Effector memory CD8-positive, alpha-beta T cell (primary cell): ENCODE measurements around the gene ATP10B.

Experiments used
- ATAC-seq: fragments of 150-1000 bp; cut with Tn5 transposase; replicated peaks from 2 replicates; pipeline ENCODE4 v1.10.0; 2021; ENCODE audit warnings: mild to moderate bottlenecking, moderate library complexity
- DNase-seq, 3 experiments: peaks; one replicate each; pipeline ENCODE4 v3.0.0; 2021
- H3K27ac Mint-ChIP-seq, 2 donors: one replicate each; pipeline ENCODE4 v1.8.0; 2022; ENCODE audit warnings: mild to moderate bottlenecking in 2 of 2, mixed read lengths in 2 of 2, moderate library complexity in 2 of 2
- H3K27me3 Mint-ChIP-seq, 2 donors: one replicate each; pipeline ENCODE4 v1.8.0; 2022; ENCODE audit warnings: mixed read lengths in 2 of 2
- H3K36me3 Mint-ChIP-seq: one replicate; pipeline ENCODE4 v1.8.0; 2022; ENCODE audit warnings: mild to moderate bottlenecking, moderate library complexity, mixed read lengths; ENCODE audit not compliant: insufficient read depth
- H3K4me1 Mint-ChIP-seq, 2 donors: one replicate each; pipeline ENCODE4 v1.8.0; 2022; ENCODE audit warnings: low read depth in 2 of 2, mixed read lengths in 2 of 2
- H3K4me3 Mint-ChIP-seq, 2 donors: one replicate each; pipeline ENCODE4 v1.8.0; 2022; ENCODE audit warnings: mild to moderate bottlenecking in 2 of 2, mixed read lengths in 2 of 2, moderate library complexity in 2 of 2
- H3K9me3 Mint-ChIP-seq, 2 donors: one replicate each; pipeline ENCODE4 v1.8.0; 2022; ENCODE audit warnings: mixed read lengths in 2 of 2

Gene ATP10B

DNA sequence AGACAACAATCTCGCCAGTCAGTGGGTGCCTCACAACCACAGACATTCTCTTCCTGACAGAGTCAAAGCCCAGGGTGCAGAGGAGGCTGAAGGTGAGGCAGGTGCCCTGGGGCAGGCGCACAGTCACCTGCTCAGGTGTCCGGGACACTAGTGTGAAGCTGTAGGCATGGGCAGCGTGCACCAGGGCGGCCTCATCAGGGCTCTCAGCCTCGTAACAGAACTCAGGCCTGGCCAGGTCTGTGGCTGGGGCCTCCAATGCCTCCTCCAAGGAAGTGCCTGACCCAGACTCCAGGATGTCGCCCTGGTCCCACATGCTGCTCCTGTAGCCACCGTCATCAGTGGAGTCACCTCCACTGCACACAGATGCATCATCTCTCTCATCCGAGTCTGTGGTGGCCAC is 231.6 kb downstream of the ATP10B start:
- ATAC-seq (no peak), DNase-seq (no peak)
- Mint-ChIP-seq H3K36me3 (peaks cover 4% of the 10 kb centered on the region), H3K27ac (no peak overlapping the region), H3K27me3 (peaks cover 7 to 32% of the 10 kb centered on the region in 2 donors), H3K4me3 (no peak overlapping the region), H3K4me1 (no peaks in the 10 kb centered on the region), H3K9me3 (no peaks in the 10 kb centered on the region)

DNA sequence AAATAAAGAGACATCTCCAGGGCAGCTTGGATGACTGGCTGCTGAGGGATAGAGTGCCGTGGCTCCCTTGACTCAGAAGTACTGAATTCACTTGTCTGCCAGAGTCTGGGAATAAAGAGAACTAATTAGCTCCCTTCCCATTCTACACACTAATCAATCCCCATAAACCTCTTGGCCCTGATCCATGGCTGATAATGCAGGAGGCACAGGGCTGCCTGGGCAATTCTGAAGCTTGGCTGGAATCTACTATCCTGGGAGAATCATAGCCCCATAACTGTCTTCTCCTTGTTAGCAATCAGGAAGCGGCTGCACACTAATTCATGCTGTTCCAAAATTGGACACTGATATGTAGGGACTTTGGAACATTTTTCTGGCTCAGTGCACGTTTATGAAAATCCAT is 232.6 kb downstream of the ATP10B start:
- Mint-ChIP-seq H3K9me3 (no peaks in the 10 kb centered on the region), H3K4me1 (no peaks in the 10 kb centered on the region), H3K36me3 (peaks cover 4% of the 10 kb centered on the region), H3K4me3 (no peak overlapping the region), H3K27ac (no peak overlapping the region), H3K27me3 (peaks cover 7 to 25% of the 10 kb centered on the region in 2 donors)
- DNase-seq (no peak), ATAC-seq (no peak)

DNA sequence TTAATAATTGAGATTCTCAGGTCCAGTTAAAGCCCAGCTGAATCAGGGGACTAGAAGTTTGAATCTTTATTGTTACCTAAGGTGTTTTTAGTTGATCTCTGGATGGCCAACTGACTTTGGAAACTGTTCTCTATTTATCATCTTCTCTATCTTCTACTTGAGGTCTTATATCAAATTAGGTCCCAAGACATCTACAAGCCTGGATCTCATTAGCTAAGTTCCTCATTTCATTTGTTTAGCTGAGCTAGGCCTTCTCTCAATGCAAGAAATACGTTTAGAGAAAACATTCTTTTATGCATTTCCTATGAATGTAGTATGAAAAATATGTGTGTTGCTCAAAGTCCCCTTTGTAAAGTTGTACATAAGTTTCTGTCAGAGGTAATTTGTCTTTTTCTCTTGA is 233.7 kb downstream of the ATP10B start:
- ATAC-seq (no peak), DNase-seq (no peak)
- H3K9me3 Mint-ChIP-seq = no peaks in the 10 kb centered on the region
- no peaks in the 10 kb centered on the region for H3K4me1 Mint-ChIP-seq
- H3K4me3 Mint-ChIP-seq = no peak overlapping the region
- peaks cover 7 to 21% of the 10 kb centered on the region in 2 donors for H3K27me3 Mint-ChIP-seq
- no peak overlapping the region for H3K27ac Mint-ChIP-seq
- peaks cover 4% of the 10 kb centered on the region for H3K36me3 Mint-ChIP-seq

DNA sequence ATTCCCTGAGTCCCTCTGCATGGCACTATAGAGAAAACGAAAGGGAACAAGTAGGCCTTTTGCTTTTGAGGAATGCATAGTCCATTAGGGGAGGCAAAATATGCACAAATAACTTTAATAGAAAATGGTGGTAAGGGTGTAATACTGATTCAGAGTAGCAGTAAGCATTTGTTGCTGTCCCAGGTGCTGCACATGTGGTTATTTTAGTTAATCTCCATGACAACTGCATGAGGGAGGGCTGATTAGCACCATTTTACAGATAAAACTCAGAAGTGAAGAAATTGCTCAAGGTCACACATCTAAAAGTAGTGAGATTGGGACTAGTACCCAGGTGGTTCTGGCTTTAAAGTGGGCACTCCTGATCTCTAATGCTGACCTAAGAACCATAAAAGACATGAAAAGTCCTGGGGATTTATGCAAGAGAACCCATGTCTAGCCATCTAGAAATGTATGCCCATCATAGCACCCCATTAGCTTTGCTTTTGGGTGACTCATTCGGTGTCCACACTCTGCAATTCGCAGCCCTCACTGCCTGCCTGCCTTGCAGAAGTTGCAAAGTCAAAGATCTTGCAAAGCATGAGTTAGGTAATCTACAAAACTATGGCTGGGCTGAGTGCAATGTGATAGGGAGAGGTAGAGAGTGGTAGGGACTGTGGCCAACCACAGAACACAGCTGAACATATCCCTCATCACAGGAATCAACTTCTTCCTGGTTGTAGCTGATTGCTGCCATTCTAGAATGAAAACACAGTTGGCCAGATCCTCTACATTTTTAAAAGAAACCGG is 235.1 kb downstream of the ATP10B start:
- Mint-ChIP-seq H3K36me3 (peaks cover 4% of the 10 kb centered on the region), H3K27me3 (peaks cover 4 to 15% of the 10 kb centered on the region in 2 donors), H3K4me1 (no peaks in the 10 kb centered on the region), H3K27ac (no peak overlapping the region), H3K9me3 (no peaks in the 10 kb centered on the region), H3K4me3 (no peak overlapping the region)
- DNase-seq (no peak), ATAC-seq (no peak)

DNA sequence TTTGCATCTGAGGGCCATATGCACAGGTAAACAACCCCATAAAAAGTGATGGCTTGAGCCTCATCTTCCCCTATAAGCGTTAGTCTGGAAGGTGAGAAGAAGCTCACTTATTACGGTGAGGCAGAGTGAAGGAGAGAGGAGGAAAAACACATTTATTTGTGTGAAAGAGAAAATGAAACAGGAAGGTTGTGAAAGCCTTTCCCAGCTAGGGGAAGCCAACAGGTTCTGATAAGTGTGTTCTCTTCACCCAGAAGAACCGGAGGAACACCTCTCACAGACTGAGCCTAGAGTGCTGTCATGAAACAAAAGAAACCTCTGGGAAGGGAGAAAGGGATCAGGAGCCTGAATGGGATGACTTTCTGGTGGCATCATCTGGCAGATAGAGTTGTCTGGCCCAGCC is 237.9 kb downstream of the ATP10B start:
- ATAC-seq (no peak), DNase-seq (no peak)
- H3K27ac Mint-ChIP-seq = no peak overlapping the region
- H3K36me3 Mint-ChIP-seq = peaks cover 4% of the 10 kb centered on the region
- no peaks in the 10 kb centered on the region for H3K4me1 Mint-ChIP-seq
- H3K4me3 Mint-ChIP-seq = no peak overlapping the region
- H3K9me3 Mint-ChIP-seq = no peaks in the 10 kb centered on the region
- H3K27me3 Mint-ChIP-seq = peaks cover 7 to 11% of the 10 kb centered on the region in 2 donors

DNA sequence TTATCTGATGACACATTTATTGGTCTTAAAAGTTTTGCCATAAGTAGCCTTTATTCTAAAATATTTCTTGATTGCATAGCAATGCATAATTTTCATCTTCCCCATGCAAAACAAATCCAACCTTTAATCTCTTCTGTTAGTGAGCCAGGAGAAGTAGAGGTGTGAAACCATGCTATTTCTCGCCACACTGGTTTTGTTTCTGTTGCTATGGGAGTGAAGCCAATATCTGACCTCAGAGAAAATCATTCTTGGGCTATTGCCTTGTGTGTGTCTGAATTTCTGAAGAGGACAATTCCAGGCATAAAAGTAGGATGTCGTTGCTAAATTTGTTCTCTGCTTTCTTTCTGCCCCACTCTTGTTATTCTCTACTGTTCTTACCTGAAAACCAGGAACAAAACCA is 246.7 kb downstream of the ATP10B start:
- no peak overlapping the region for H3K27ac Mint-ChIP-seq
- DNase-seq = no peak
- no peak for ATAC-seq
- no peaks in the 10 kb centered on the region for H3K4me1 Mint-ChIP-seq
- no peaks in the 10 kb centered on the region for H3K9me3 Mint-ChIP-seq
- no peak overlapping the region for H3K4me3 Mint-ChIP-seq
- no peaks in the 10 kb centered on the region for H3K27me3 Mint-ChIP-seq
- H3K36me3 Mint-ChIP-seq = no peaks in the 10 kb centered on the region

DNA sequence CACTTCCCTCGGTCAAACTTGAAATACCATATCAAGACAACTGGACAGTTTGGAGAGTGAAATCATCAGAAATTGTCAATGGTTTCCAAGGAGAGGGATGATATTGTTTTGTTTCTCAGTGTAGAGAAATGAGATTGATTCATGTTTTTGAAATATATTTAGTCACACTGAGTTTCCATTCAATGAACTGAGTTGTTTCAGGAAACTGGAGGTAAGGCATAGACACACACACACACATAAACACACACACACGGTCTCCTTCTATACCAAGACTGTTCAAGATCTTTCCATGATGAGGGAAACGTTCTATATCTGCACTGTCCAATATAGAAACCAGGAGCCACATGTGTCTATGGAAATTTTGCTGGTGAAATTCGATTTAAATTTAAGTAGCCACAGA is 247.5 kb downstream of the ATP10B start:
- DNase-seq (no peak), ATAC-seq (no peak)
- Mint-ChIP-seq H3K4me1 (no peaks in the 10 kb centered on the region), H3K9me3 (no peaks in the 10 kb centered on the region), H3K27ac (no peak overlapping the region), H3K27me3 (no peaks in the 10 kb centered on the region), H3K36me3 (no peaks in the 10 kb centered on the region), H3K4me3 (no peak overlapping the region)

DNA sequence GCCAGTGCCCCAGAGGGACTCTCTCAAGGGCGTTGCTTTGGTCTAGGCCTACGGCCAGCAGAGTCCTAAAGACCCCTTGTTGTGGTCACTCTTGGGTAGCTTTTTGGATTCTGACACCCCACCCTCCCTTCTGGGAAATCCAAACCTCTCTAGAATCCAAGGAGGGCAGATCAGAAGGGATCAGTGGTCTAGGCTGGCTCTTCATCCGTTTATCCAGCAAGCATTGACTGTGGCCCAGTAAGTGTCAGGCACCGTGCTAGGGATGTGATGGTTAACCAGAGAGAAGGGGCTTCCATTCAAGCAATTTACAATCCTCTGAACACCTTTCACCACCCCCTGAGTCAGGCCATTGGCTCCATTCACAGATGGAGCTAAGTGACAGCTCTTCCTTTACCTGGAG is 249.3 kb downstream of the ATP10B start:
- H3K9me3 Mint-ChIP-seq = no peaks in the 10 kb centered on the region
- H3K36me3 Mint-ChIP-seq = no peaks in the 10 kb centered on the region
- no peak overlapping the region for H3K4me3 Mint-ChIP-seq
- H3K27me3 Mint-ChIP-seq = no peaks in the 10 kb centered on the region
- no peak overlapping the region for H3K27ac Mint-ChIP-seq
- ATAC-seq (no peak), DNase-seq (no peak)
- H3K4me1 Mint-ChIP-seq = no peaks in the 10 kb centered on the region

DNA sequence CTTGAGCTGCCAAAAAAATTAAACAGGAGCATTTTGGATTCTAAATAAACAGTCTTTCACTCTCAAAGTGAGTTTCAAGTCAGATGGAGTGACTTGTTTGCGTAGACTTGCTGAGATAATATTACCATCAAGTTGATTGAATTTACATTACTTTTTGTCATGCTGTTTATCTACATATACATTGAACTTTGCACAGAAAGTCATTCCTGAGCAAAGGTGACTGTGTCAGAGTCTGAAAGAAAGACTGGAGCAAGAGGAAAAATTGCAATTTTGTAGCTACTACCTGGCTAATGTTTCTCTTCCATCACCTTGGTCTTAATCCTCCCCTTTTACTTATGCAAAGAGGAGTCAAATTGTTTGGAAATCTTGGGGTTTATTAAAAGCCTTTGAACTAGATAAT is 251.0 kb downstream of the ATP10B start:
- Mint-ChIP-seq H3K36me3 (no peaks in the 10 kb centered on the region), H3K27me3 (no peaks in the 10 kb centered on the region), H3K9me3 (no peaks in the 10 kb centered on the region), H3K4me3 (no peak overlapping the region), H3K4me1 (no peaks in the 10 kb centered on the region), H3K27ac (no peak overlapping the region)
- no peak for ATAC-seq
- DNase-seq = no peak

DNA sequence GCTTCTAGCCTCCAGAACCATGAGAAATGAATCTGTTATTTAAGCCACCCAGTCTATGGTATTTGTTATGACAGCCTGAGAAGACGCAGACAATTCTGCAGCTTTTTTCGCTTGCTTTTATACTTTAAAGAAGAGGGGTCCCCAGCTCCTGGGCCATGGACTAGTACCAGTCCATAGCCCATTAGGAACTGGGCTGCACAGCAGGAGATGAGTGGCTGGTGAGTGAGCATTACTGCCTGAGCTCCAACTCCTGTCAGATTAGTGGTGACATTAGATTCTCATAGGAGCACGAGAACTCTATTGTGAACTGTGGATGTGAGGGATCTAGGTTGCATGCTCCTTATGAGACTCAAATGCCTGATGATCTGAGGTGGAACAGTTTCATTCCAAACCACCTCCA is 278.7 kb downstream of the ATP10B start:
- no peak overlapping the region for H3K4me3 Mint-ChIP-seq
- peaks cover 0 to 14% of the 10 kb centered on the region in 2 donors for H3K27me3 Mint-ChIP-seq
- no peak overlapping the region for H3K27ac Mint-ChIP-seq
- no peaks in the 10 kb centered on the region for H3K4me1 Mint-ChIP-seq
- no peak for DNase-seq
- no peaks in the 10 kb centered on the region for H3K36me3 Mint-ChIP-seq
- ATAC-seq = no peak
- H3K9me3 Mint-ChIP-seq = no peaks in the 10 kb centered on the region

DNA sequence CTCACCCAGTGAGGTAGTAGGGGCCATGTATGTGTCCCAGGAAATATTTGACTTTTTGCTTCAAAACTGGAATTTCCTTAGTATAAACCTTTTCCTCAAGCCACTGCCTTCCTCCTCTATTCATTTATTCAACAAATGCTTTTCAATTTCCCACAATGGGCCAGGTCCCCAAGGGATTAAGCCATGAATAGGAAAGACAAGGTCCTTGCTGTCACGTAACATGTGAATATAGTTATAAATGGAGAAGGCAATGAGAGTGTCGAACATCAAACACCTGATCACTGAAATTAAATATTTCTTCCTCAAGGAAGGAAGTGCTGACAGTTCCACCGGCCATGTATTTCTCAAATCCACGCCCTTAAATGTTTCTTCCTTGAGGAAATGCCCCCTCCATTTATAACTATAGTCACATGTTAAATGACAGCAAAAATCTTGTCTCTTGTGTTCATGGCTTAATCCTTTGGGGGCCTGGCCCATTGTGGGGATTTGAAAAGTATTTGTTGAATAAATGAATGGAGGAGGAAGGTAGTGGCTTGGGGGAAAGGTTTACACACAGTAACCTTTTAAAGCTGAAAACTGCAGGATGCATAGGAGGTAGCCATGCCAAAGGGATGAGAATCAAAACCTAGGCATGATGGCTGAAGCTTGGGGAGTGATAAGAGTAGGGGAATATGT is 284.8 kb downstream of the ATP10B start:
- DNase-seq (no peak), ATAC-seq (no peak)
- Mint-ChIP-seq H3K27me3 (no peaks in the 10 kb centered on the region), H3K4me1 (no peaks in the 10 kb centered on the region), H3K9me3 (no peaks in the 10 kb centered on the region), H3K4me3 (no peak overlapping the region), H3K36me3 (no peaks in the 10 kb centered on the region), H3K27ac (no peak overlapping the region)

DNA sequence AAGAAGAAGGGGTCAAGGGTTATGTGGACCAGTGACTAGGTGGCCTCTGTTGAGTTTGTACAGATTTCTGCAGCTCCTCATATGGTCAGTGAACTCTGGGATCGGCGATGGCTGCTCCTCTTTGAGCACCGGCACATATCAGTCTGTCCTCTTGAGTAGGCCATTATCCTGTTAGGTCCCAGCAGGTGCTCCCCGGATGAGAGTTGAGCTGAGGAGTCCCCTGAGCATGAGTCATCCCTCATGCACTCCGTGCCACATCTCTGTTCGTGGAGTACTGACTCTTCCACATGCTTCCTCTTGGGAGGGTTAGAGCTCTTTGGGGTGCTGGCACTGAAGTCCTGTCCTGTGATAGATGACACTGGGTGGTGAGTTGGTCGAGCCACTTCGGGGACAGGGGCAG is 286.6 kb downstream of the ATP10B start:
- no peak for ATAC-seq
- H3K9me3 Mint-ChIP-seq = no peaks in the 10 kb centered on the region
- no peaks in the 10 kb centered on the region for H3K4me1 Mint-ChIP-seq
- H3K36me3 Mint-ChIP-seq = no peaks in the 10 kb centered on the region
- no peak for DNase-seq
- H3K4me3 Mint-ChIP-seq = no peak overlapping the region
- no peak overlapping the region for H3K27ac Mint-ChIP-seq
- H3K27me3 Mint-ChIP-seq = no peaks in the 10 kb centered on the region

DNA sequence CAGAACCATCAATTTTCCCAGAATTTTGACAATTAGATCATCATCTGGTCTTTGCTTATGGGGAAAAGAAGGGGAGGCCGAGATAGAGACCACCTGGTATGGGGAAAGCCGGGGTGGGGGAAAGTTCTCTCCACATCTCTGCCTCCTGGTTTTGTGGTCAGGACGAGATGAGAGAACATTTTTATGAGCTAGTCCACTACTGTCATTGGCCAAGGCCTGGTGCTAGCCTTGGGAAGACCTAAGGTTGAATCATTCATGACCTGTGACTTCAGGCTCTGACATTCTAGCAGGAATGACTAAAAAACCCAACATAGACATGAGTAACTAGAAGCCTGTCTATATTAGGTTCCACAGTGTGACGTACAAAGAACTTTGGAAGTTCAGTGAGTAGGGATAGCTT is 295.2 kb downstream of the ATP10B start:
- DNase-seq (no peak), ATAC-seq (no peak)
- Mint-ChIP-seq H3K27ac (no peak overlapping the region), H3K4me3 (no peak overlapping the region), H3K4me1 (no peaks in the 10 kb centered on the region), H3K9me3 (no peaks in the 10 kb centered on the region), H3K27me3 (peaks cover 0 to 8% of the 10 kb centered on the region in 2 donors), H3K36me3 (no peaks in the 10 kb centered on the region)

DNA sequence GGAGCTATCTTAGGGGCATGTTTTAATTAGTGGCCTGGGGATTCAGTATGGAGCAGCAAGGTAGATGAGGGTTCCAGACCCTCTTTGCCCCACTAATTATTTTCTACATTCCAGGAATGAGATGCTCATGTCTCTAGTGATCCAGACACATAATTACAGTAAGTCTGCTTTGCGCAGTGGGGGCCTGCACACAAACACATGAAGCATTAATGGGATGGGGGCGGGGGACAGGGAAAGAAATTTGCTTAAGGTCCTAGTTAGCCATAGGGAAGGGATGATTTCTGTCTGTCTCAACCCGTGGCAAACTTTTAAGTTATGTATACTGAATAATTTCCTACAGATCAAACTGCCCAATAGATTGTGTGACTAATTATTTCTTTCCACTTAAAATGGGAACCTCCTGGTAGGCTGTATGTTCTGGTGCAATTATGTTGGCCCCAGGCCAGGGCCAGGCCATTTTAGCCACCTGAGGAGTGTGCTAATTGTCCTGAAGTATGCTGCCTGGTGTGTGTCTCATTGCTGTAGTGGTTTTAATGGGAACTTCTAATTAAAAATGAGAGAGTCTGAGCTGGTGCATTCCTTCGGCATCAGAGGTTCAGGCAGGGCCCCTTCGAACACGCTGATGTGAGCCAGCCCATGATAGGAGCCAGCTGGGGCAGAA is 295.9 kb downstream of the ATP10B start:
- Mint-ChIP-seq H3K4me3 (no peak overlapping the region), H3K27me3 (peaks cover 0 to 10% of the 10 kb centered on the region in 2 donors), H3K9me3 (no peaks in the 10 kb centered on the region), H3K27ac (no peak overlapping the region), H3K36me3 (no peaks in the 10 kb centered on the region), H3K4me1 (no peaks in the 10 kb centered on the region)
- DNase-seq (no peak), ATAC-seq (no peak)
